Mesenchymal stem cell (in vitro differentiated cells and primary cell): ENCODE data around the gene HNMT.

ENCODE experiments used
- DNase-seq: peaks from one replicate; pipeline ENCODE4 v3.0.0-alpha.2; 2013
- H2AFZ ChIP-seq: one replicate; pipeline ENCODE4 v1.6.1; 2013; ENCODE audit warnings: low read depth, mild to moderate bottlenecking, control low read depth, inconsistent platforms, low read length, moderate library complexity
- H2AK5ac ChIP-seq: 2 replicates; pipeline ENCODE4 v1.6.1; 2013; ENCODE audit warnings: low read length, moderate library complexity, mild to moderate bottlenecking, inconsistent platforms; ENCODE audit not compliant: severe bottlenecking
- H2BK120ac ChIP-seq: one replicate; pipeline ENCODE4 v1.6.1; 2013; ENCODE audit warnings: low read depth, mild to moderate bottlenecking, inconsistent platforms, low read length, moderate library complexity
- H2BK12ac ChIP-seq, 2 experiments: one replicate each; pipeline ENCODE4 v1.6.1; 2013; ENCODE audit warnings: inconsistent platforms in 2 of 2, low read length in 2 of 2, mild to moderate bottlenecking in 2 of 2, moderate library complexity in 2 of 2, control low read depth in 1 of 2
- H2BK15ac ChIP-seq: one replicate; pipeline ENCODE4 v1.6.1; 2013; ENCODE audit warnings: mild to moderate bottlenecking, low read depth, inconsistent platforms; ENCODE audit not compliant: poor library complexity, severe bottlenecking
- H2BK5ac ChIP-seq: 2 replicates; pipeline ENCODE4 v1.6.1; 2013; ENCODE audit warnings: low read depth, mild to moderate bottlenecking, low read length, control low read depth, inconsistent platforms; ENCODE audit not compliant: poor library complexity, severe bottlenecking
- H3K14ac ChIP-seq, 2 experiments: one replicate each; pipeline ENCODE4 v1.6.1; 2013; ENCODE audit warnings: inconsistent platforms in 2 of 2, low read length in 2 of 2, control low read depth in 1 of 2, mild to moderate bottlenecking in 1 of 2, moderate library complexity in 1 of 2
- H3K18ac ChIP-seq, 2 experiments: one replicate each; pipeline ENCODE4 v1.6.1; 2013; ENCODE audit warnings: inconsistent platforms in 2 of 2, low read length in 2 of 2, control low read depth in 1 of 2, low read depth in 1 of 2, mild to moderate bottlenecking in 1 of 2
- H3K23ac ChIP-seq, 2 experiments: one replicate each; pipeline ENCODE4 v1.6.1; 2013; ENCODE audit warnings: inconsistent platforms in 2 of 2, low read length in 2 of 2, mild to moderate bottlenecking in 2 of 2, moderate library complexity in 2 of 2, control low read depth in 1 of 2
- H3K27ac ChIP-seq: 2 replicates; pipeline ENCODE4 v1.5.1; 2013; ENCODE audit warnings: mild to moderate bottlenecking, moderate library complexity, low read length, control low read depth, inconsistent platforms; ENCODE audit not compliant: poor library complexity, severe bottlenecking
- H3K27me3 ChIP-seq, 2 experiments: 2 replicates each; pipeline versions ENCODE4 v1.6.1 to v1.7.0; 2013; ENCODE audit warnings: low read length in 2 of 2, mild to moderate bottlenecking in 2 of 2, moderate library complexity in 2 of 2, control low read depth in 1 of 2, inconsistent platforms in 1 of 2; ENCODE audit not compliant: control insufficient read depth in 1 of 2, insufficient read depth in 1 of 2
- H3K36me3 ChIP-seq, 2 experiments: 2 replicates each; pipeline versions ENCODE4 v1.6.1 to v1.7.0; 2013; ENCODE audit warnings: low read length in 2 of 2, control low read depth in 1 of 2, inconsistent platforms in 1 of 2, low read depth in 1 of 2, mild to moderate bottlenecking in 1 of 2; ENCODE audit not compliant: insufficient read depth in 2 of 2, control insufficient read depth in 1 of 2
- H3K4ac ChIP-seq, 2 experiments: one replicate each; pipeline ENCODE4 v1.6.1; 2013; ENCODE audit warnings: inconsistent platforms in 2 of 2, low read length in 2 of 2, mild to moderate bottlenecking in 2 of 2, moderate library complexity in 2 of 2, control low read depth in 1 of 2, low read depth in 1 of 2
- H3K4me1 ChIP-seq: 2 replicates; pipeline ENCODE4 v1.6.1; 2013; ENCODE audit warnings: low read depth, low read length, control low read depth; ENCODE audit not compliant: control insufficient read depth, insufficient read depth
- H3K4me2 ChIP-seq: 2 replicates; pipeline ENCODE4 v1.6.1; 2013; ENCODE audit warnings: low read length, mild to moderate bottlenecking, inconsistent platforms; ENCODE audit not compliant: poor library complexity, severe bottlenecking
- H3K4me3 ChIP-seq, 2 experiments: 2 replicates each; pipeline versions ENCODE4 v1.5.1 to v1.7.0; 2013; ENCODE audit warnings: low read length in 2 of 2, mild to moderate bottlenecking in 2 of 2, control low read depth in 1 of 2, low read depth in 1 of 2; ENCODE audit not compliant: insufficient read depth in 1 of 2
- H3K79me1 ChIP-seq: replicated peaks from 2 replicates; pipeline ENCODE4 v1.6.1; 2013; ENCODE audit warnings: mild to moderate bottlenecking, control low read depth, low read length, inconsistent platforms; ENCODE audit not compliant: poor library complexity, severe bottlenecking
- H3K9ac ChIP-seq: 2 replicates; pipeline ENCODE4 v1.7.0; 2013; ENCODE audit warnings: mild to moderate bottlenecking, low read length, moderate library complexity
- H3K9me3 ChIP-seq: 2 replicates; pipeline ENCODE4 v1.7.0; 2013; ENCODE audit warnings: mild to moderate bottlenecking, low read length; ENCODE audit not compliant: control insufficient read depth
- H4K8ac ChIP-seq: one replicate; pipeline ENCODE4 v1.6.1; 2013; ENCODE audit warnings: inconsistent platforms, mild to moderate bottlenecking, low read length, moderate library complexity
- H4K91ac ChIP-seq: one replicate; pipeline ENCODE4 v1.6.1; 2013; ENCODE audit warnings: mild to moderate bottlenecking, low read length, inconsistent platforms
- WGBS: methylation state at CpG from one replicate; pipeline ENCODE4 v1.1.7; 2013; ENCODE audit warnings: mixed read lengths; 5-methylcytosine and 5-hydroxymethylcytosine counted together

The HNMT gene

GRCh38 chr2:137963535-137964065, 673 bp upstream of the HNMT start:
- Histone ChIP-seq H2AK5ac (no peak overlapping the region), H3K36me3 (peaks cover 0 to 10% of the 10 kb centered on the region in 2 experiments), H3K27me3 (no peaks in the 10 kb centered on the region), H3K79me1 (peaks cover 1% of the 10 kb centered on the region), H2BK12ac (peak overlapping the region; percentile 40 to 60), H3K9ac (peak overlapping the region; percentile 92), H2BK15ac (no peak overlapping the region), H3K27ac (peak overlapping the region; percentile 28), H4K8ac (peak overlapping the region; percentile 80), H3K4me2 (no peak overlapping the region), H2AFZ (no peak overlapping the region), H2BK5ac (no peak overlapping the region), H2BK120ac (no peak overlapping the region), H3K18ac (peak overlapping the region; percentile 25 to 58), H3K23ac (no peak overlapping the region), H3K9me3 (no peaks in the 10 kb centered on the region), H3K14ac (no peak overlapping the region), H4K91ac (peak overlapping the region; percentile 60), H3K4ac (peak overlapping the region in 1 of 2 experiments; percentile 34), H3K4me3 (peak overlapping the region in 1 of 2 experiments; percentile 85), H3K4me1 (no peaks in the 10 kb centered on the region)
- WGBS, result 54% methylated on average over 7 of the region's 9 CpGs
- no peak for DNase-seq

GRCh38 chr2:137964859-137965459, 686 bp downstream of the HNMT start:
- Histone ChIP-seq H3K4me3 (peak overlapping the region in 1 of 2 experiments; percentile 85), H3K4me1 (no peaks in the 10 kb centered on the region), H3K36me3 (peaks cover 0 to 10% of the 10 kb centered on the region in 2 experiments), H2AFZ (no peak overlapping the region), H2BK5ac (no peak overlapping the region), H3K14ac (no peak overlapping the region), H3K4ac (peak overlapping the region; percentile 11 to 82), H3K9ac (peak overlapping the region; percentile 92), H3K79me1 (peaks cover 1% of the 10 kb centered on the region), H3K9me3 (no peaks in the 10 kb centered on the region), H4K8ac (peak overlapping the region; percentile 83), H3K27ac (peak overlapping the region; percentile 33), H3K18ac (peak overlapping the region; percentile 84 to 95), H3K23ac (peak overlapping the region in 1 of 2 experiments; percentile 10), H2AK5ac (no peak overlapping the region), H2BK15ac (no peak overlapping the region), H4K91ac (peak overlapping the region; percentile 87), H3K4me2 (peak overlapping the region; percentile 32), H3K27me3 (no peaks in the 10 kb centered on the region), H2BK120ac (no peak overlapping the region), H2BK12ac (peak overlapping the region; percentile 1 to 88)
- no peak for DNase-seq
- 44% methylated on average over 1 of the region's 3 CpGs for WGBS

- H4K8ac ChIP-seq, result no peak overlapping the region
- WGBS, result no CpG with 5 or more reads among the region's 3 CpGs
- H3K23ac ChIP-seq, result no peak overlapping the region
- H2BK120ac ChIP-seq, result no peak overlapping the region
- peak overlapping the region; percentile 92 for H3K9ac ChIP-seq
- H2BK5ac ChIP-seq, result no peak overlapping the region
- no peaks in the 10 kb centered on the region for H3K4me1 ChIP-seq
- no peak overlapping the region for H3K18ac ChIP-seq
- no peaks in the 10 kb centered on the region for H3K27me3 ChIP-seq
- peaks cover 0 to 12% of the 10 kb centered on the region in 2 experiments for H3K36me3 ChIP-seq
- DNase-seq, result no peak
- H2AFZ ChIP-seq, result no peak overlapping the region
- H3K4me3 ChIP-seq, result peak overlapping the region in 1 of 2 experiments; percentile 85
- H3K4ac ChIP-seq, result no peak overlapping the region
- no peak overlapping the region for H3K14ac ChIP-seq
- H2AK5ac ChIP-seq, result no peak overlapping the region
- no peak overlapping the region for H3K27ac ChIP-seq
- H2BK12ac ChIP-seq, result no peak overlapping the region
- no peak overlapping the region for H4K91ac ChIP-seq
- no peaks in the 10 kb centered on the region for H3K9me3 ChIP-seq
- H2BK15ac ChIP-seq, result no peak overlapping the region
- peaks cover 1% of the 10 kb centered on the region for H3K79me1 ChIP-seq
- H3K4me2 ChIP-seq, result no peak overlapping the region
These were observed 1.8 kb downstream of the HNMT start for GRCh38 chr2:137966043-137966442.

GRCh38 chr2:137967042-137967441, 2.8 kb downstream of the HNMT start:
- Histone ChIP-seq H2AK5ac (peak overlapping the region; percentile 27), H2AFZ (no peak overlapping the region), H3K9me3 (no peaks in the 10 kb centered on the region), H4K91ac (no peak overlapping the region), H3K27ac (no peak overlapping the region), H2BK120ac (no peak overlapping the region), H2BK12ac (no peak overlapping the region), H3K36me3 (peaks cover 0 to 18% of the 10 kb centered on the region in 2 experiments), H3K18ac (no peak overlapping the region), H3K4me2 (no peak overlapping the region), H2BK15ac (no peak overlapping the region), H3K9ac (no peak overlapping the region), H3K27me3 (no peaks in the 10 kb centered on the region), H3K14ac (no peak overlapping the region), H3K23ac (no peak overlapping the region), H2BK5ac (no peak overlapping the region), H3K4ac (no peak overlapping the region), H3K4me1 (no peaks in the 10 kb centered on the region), H3K4me3 (no peak overlapping the region), H4K8ac (no peak overlapping the region), H3K79me1 (peaks cover 1% of the 10 kb centered on the region)
- 98% methylated on average over 7 of the region's 7 CpGs for WGBS
- DNase-seq, result no peak
